HepG2 (cell line): Measurements from ENCODE around the gene SDHD. TPM values are rescaled to one million over a fixed set of nuclear protein-coding genes. Genes with fewer than 3 reads are reported as not detected.

Experiments used
- ATAC-seq: fragments of 200-7000 bp; cut with Tn5 transposase; 3 replicates; pipeline ENCODE4 v1.9.1; 2020; ENCODE audit warnings: mild to moderate bottlenecking, moderate library complexity
- BruUV-seq: library from RNA; stranded (reverse); fragments of 400-500 nt; replicated peaks from 2 replicates; lab custom pipeline; 2021; lab: Mats Ljungman, UMichigan
- CTCF ChIA-PET: fragments of 300-600 bp; formaldehyde crosslinking; extraction: SDS; loops from one replicate; lab custom pipeline; 2021; ENCODE audit warnings: low total read pairs, inconsistent platforms, low intra/inter-chr PET ratio; lab: Yijun Ruan, JAX
- POLR2A ChIA-PET: fragments of 350-600 bp; sonication (Branson Sonifier 250); formaldehyde crosslinking; loops from one replicate; lab custom pipeline; 2020; ENCODE audit warnings: antibody characterized with exemption, inconsistent platforms; lab: Yijun Ruan, JAX
- DNase-seq: peaks from one replicate; pipeline ENCODE4 v3.0.0-alpha.2; 2015; ENCODE audit warnings: low spot score
- FAIRE-seq: peaks from 3 replicates; lab custom pipeline; 2011; peaks lifted over from hg19 to GRCh38; lab: Jason Lieb, UNC
- H2AFZ ChIP-seq: one replicate; pipeline ENCODE4 v1.6.1; 2011; ENCODE audit warnings: low read length, inconsistent platforms
- H3K27ac ChIP-seq: fragments of 300-600 bp; 3 replicates; pipeline ENCODE4 v1.8.0; 2011; ENCODE audit warnings: mixed run types, mild to moderate bottlenecking, mixed read lengths, low read length, inconsistent platforms; ENCODE audit not compliant: insufficient read depth; ENCODE audit errors: extremely low read length
- H3K27me3 ChIP-seq, 2 experiments: fragments of 200-600 bp in 1 of 2; 2 replicates in 1 of 2; 3 replicates in 1 of 2; pipeline versions ENCODE4 v1.6.0 to v1.8.0; 2011; ENCODE audit warnings: low read length in 2 of 2, mild to moderate bottlenecking in 2 of 2, moderate library complexity in 2 of 2, inconsistent platforms in 1 of 2; ENCODE audit not compliant: insufficient read depth in 2 of 2, control insufficient read depth in 1 of 2
- H3K36me3 ChIP-seq, 2 experiments: fragments of 200-600 bp in 1 of 2; replicated peaks in 1 of 2; 2 replicates in 1 of 2; 3 replicates in 1 of 2; pipeline versions ENCODE4 v1.5.1 to v1.8.0; 2011; ENCODE audit warnings: low read length in 2 of 2, inconsistent platforms in 1 of 2; ENCODE audit not compliant: insufficient read depth in 2 of 2, control insufficient read depth in 1 of 2
- H3K4me1 ChIP-seq: 2 replicates; pipeline ENCODE4 v1.5.1; 2012; ENCODE audit warnings: low read length, inconsistent platforms; ENCODE audit not compliant: insufficient read depth
- H3K4me2 ChIP-seq: 2 replicates; pipeline ENCODE4 v1.6.0; 2011; ENCODE audit warnings: low read depth, low read length, inconsistent platforms
- H3K4me3 ChIP-seq, 3 experiments: fragments of 200-600 bp in 1 of 3; sonication (generic), shearing (Covaris generic) in 1 of 3; replicated peaks in 1 of 3; 2 replicates each; pipeline ENCODE4 v1.5.1; 2011 to 2016; ENCODE audit warnings: low read length in 3 of 3, inconsistent platforms in 2 of 3, low read depth in 2 of 3, mild to moderate bottlenecking in 2 of 3, control low read depth in 1 of 3, mixed read lengths in 1 of 3; ENCODE audit not compliant: insufficient read depth in 1 of 3
- H3K79me2 ChIP-seq: one replicate; pipeline ENCODE4 v1.6.1; 2011; ENCODE audit warnings: low read length, inconsistent platforms; ENCODE audit not compliant: insufficient read depth
- H3K9ac ChIP-seq: 2 replicates; pipeline ENCODE4 v1.6.0; 2011; ENCODE audit warnings: mild to moderate bottlenecking, low read depth, low read length, inconsistent platforms; ENCODE audit not compliant: insufficient read depth
- H3K9me3 ChIP-seq: 2 replicates; pipeline ENCODE4 v1.5.1; 2012; ENCODE audit warnings: mild to moderate bottlenecking, low read length
- H4K20me1 ChIP-seq: 2 replicates; pipeline ENCODE4 v1.6.0; 2011; ENCODE audit warnings: inconsistent platforms, mild to moderate bottlenecking, low read length, moderate library complexity; ENCODE audit not compliant: insufficient read depth
- ARID2 ChIP-seq: sonication (generic); formaldehyde crosslinking; IDR thresholded peaks from 2 replicates; pipeline ENCODE4 v1.8.1; 2022; ENCODE audit warnings: mild to moderate bottlenecking, missing genetic modification reagents, borderline replicate concordance
- SALL2 ChIP-seq: sonication (generic); formaldehyde crosslinking; IDR thresholded peaks from 2 replicates; pipeline ENCODE4 v1.8.1; 2023; ENCODE audit warnings: mild to moderate bottlenecking, missing genetic modification reagents, inconsistent platforms
- SP140L ChIP-seq: sonication (generic); formaldehyde crosslinking; IDR thresholded peaks from 2 replicates; pipeline ENCODE4 v1.4.0; 2020; ENCODE audit warnings: missing genetic modification reagents, borderline replicate concordance
- ZNF33A ChIP-seq: sonication (generic); formaldehyde crosslinking; IDR thresholded peaks from 2 replicates; pipeline ENCODE4 v1.5.1; 2020; ENCODE audit warnings: missing genetic modification reagents, mild to moderate bottlenecking, moderate library complexity, borderline replicate concordance
- ZNF343 ChIP-seq: sonication (generic); formaldehyde crosslinking; IDR thresholded peaks from 2 replicates; pipeline ENCODE4 v1.4.0; 2020; ENCODE audit warnings: mild to moderate bottlenecking, missing genetic modification reagents
- ZNF354B ChIP-seq: sonication (generic); formaldehyde crosslinking; IDR thresholded peaks from 2 replicates; pipeline ENCODE4 v1.8.0; 2022; ENCODE audit warnings: mild to moderate bottlenecking, missing genetic modification reagents
- ZNF451 ChIP-seq: sonication (generic); formaldehyde crosslinking; IDR thresholded peaks from 2 replicates; pipeline ENCODE4 v1.5.0; 2020; ENCODE audit warnings: mild to moderate bottlenecking, missing genetic modification reagents
- ZNF562 ChIP-seq: sonication (generic); formaldehyde crosslinking; IDR thresholded peaks from 2 replicates; pipeline ENCODE4 v1.8.0; 2022; ENCODE audit warnings: missing genetic modification reagents, borderline replicate concordance
- ZNF577 ChIP-seq: sonication (generic); formaldehyde crosslinking; IDR thresholded peaks from 2 replicates; pipeline ENCODE4 v1.4.0; 2020; ENCODE audit warnings: mild to moderate bottlenecking, low read depth, missing genetic modification reagents, borderline replicate concordance
- ZNF790 ChIP-seq: sonication (generic); formaldehyde crosslinking; IDR thresholded peaks from 2 replicates; pipeline ENCODE4 v1.8.0; 2022; ENCODE audit warnings: missing genetic modification reagents, mild to moderate bottlenecking, borderline replicate concordance
- ZNF83 ChIP-seq: sonication (generic); formaldehyde crosslinking; IDR thresholded peaks from 2 replicates; pipeline ENCODE4 v1.4.0; 2020; ENCODE audit warnings: missing genetic modification reagents, mild to moderate bottlenecking, borderline replicate concordance
- ZSCAN31 ChIP-seq: sonication (generic); formaldehyde crosslinking; IDR thresholded peaks from 2 replicates; pipeline ENCODE4 v1.5.0; 2020; ENCODE audit warnings: low read depth, mild to moderate bottlenecking, missing genetic modification reagents
- WGBS: methylation state at CpG from one replicate; pipeline ENCODE4 v1.1.6; 2017; ENCODE audit warnings: low lambda C conversion rate; 5-methylcytosine and 5-hydroxymethylcytosine counted together
- in situ Hi-C: cut with HindIII; loops from 2 replicates; pipeline ENCODE4 v1.10.0; 2017; ENCODE audit warnings: low pct_unique_long_range_greater_than_20kb; ENCODE audit not compliant: extremely low pct_ligation_motif_present
- intact Hi-C: fragments of 100-400 bp; cut with micrococcal nuclease; formaldehyde crosslinking; loops from one replicate; pipeline ENCODE4 v1.10.0; 2022; ENCODE audit not compliant: unreplicated experiment
- polyA plus RNA-seq, 8 experiments: library from polyadenylated mRNA; depleted of rRNA in 3 of 8; stranded (reverse) in 7 of 8; unstranded in 1 of 8; fragments of >200 nt; fragmentation: Illumina TruSeq in 4 of 8; extraction: Trizol in 4 of 8; gene quantifications; 2 replicates each; pipeline versions ENCODE4 v1.2.1 to v1.2.3, GENCODE V29; 2011 to 2016; ENCODE audit warnings: low read depth in 4 of 8, missing spikeins in 1 of 8, mixed read lengths in 1 of 8; ENCODE audit not compliant: insufficient read depth in 1 of 8
- total RNA-seq, 5 experiments: library from RNA; depleted of rRNA; stranded (reverse); fragments of >200 nt; fragmentation: Illumina TruSeq; extraction: Trizol; gene quantifications; 2 replicates each; pipeline ENCODE4 v1.2.3, GENCODE V29; 2016; ENCODE audit warnings: low read depth in 1 of 5
- TF ChIP-seq, protein P1 (sequence below): IDR thresholded peaks from 2 replicates; pipeline ENCODE4 v1.6.1; 2016; ENCODE audit warnings: control low read depth
- TF ChIP-seq, protein P2 (sequence below): sonication (generic); formaldehyde crosslinking; IDR thresholded peaks from 2 replicates; pipeline ENCODE4 v1.4.0; 2020; ENCODE audit warnings: missing genetic modification reagents, borderline replicate concordance
- TF ChIP-seq, protein P3 (sequence below): sonication (generic); formaldehyde crosslinking; IDR thresholded peaks from 2 replicates; pipeline ENCODE4 v1.5.1; 2020; ENCODE audit warnings: mild to moderate bottlenecking, missing genetic modification reagents, borderline replicate concordance

The SDHD gene
- total and polyA plus RNA-seq, 2 of the 13 experiments (the other 11 are each of a cell fraction or from before 2014, with no cell fraction given), result 117 to 123 TPM

DNA sequence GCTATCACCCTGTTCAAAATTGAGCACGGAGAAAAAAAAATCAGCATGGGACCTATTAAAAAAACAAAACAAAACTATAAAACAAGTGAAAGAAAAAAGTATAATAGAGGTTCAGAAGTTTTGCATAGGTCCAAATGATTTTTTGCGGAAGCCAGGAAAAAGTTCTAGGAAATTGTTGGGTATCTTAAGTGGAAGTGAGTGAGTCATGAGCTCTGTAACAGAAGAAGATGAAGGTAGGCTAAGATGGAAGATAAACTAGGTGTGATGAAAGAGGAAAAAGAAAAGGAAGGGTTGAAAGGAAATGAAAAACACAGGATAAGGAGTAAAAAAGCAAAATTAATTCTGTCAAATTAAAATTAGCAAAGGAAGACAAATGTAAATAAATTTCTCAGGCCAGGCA lies 27.8 kb downstream of the SDHD start:
- Histone ChIP-seq H3K4me1 (peaks cover 5% of the 10 kb centered on the region; the same call in 1 of the 2 replicates), H3K36me3 (no peaks in the 10 kb centered on the region), H3K4me2 (no peak overlapping the region), H3K27me3 (no peaks in the 10 kb centered on the region), H3K4me3 (no peak overlapping the region), H3K79me2 (no peaks in the 10 kb centered on the region), H4K20me1 (no peaks in the 10 kb centered on the region), H2AFZ (no peak overlapping the region), H3K9me3 (no peaks in the 10 kb centered on the region), H3K9ac (no peak overlapping the region), H3K27ac (no peak overlapping the region)
- ATAC-seq (no peak), DNase-seq (no peak), FAIRE-seq (no peak)
- TF ChIP-seq ARID2 (CRISPR knock-in tag) (no peak), ZNF343 (CRISPR knock-in tag) (no peak), ZNF562 (no peak), ZNF577 (no peak), ZSCAN31 (no peak), SALL2 (CRISPR knock-in tag) (no peak), ZNF83 (CRISPR knock-in tag) (no peak), ZNF790 (CRISPR knock-in tag) (no peak), ZNF354B (no peak), ZNF33A (CRISPR knock-in tag) (no peak), ZNF451 (no peak), SP140L (CRISPR knock-in tag) (no peak)
- TF ChIP-seq, protein P1, sequence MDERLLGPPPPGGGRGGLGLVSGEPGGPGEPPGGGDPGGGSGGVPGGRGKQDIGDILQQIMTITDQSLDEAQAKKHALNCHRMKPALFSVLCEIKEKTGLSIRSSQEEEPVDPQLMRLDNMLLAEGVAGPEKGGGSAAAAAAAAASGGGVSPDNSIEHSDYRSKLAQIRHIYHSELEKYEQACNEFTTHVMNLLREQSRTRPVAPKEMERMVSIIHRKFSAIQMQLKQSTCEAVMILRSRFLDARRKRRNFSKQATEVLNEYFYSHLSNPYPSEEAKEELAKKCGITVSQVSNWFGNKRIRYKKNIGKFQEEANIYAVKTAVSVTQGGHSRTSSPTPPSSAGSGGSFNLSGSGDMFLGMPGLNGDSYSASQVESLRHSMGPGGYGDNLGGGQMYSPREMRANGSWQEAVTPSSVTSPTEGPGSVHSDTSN, result no peak
- TF ChIP-seq, protein P2, sequence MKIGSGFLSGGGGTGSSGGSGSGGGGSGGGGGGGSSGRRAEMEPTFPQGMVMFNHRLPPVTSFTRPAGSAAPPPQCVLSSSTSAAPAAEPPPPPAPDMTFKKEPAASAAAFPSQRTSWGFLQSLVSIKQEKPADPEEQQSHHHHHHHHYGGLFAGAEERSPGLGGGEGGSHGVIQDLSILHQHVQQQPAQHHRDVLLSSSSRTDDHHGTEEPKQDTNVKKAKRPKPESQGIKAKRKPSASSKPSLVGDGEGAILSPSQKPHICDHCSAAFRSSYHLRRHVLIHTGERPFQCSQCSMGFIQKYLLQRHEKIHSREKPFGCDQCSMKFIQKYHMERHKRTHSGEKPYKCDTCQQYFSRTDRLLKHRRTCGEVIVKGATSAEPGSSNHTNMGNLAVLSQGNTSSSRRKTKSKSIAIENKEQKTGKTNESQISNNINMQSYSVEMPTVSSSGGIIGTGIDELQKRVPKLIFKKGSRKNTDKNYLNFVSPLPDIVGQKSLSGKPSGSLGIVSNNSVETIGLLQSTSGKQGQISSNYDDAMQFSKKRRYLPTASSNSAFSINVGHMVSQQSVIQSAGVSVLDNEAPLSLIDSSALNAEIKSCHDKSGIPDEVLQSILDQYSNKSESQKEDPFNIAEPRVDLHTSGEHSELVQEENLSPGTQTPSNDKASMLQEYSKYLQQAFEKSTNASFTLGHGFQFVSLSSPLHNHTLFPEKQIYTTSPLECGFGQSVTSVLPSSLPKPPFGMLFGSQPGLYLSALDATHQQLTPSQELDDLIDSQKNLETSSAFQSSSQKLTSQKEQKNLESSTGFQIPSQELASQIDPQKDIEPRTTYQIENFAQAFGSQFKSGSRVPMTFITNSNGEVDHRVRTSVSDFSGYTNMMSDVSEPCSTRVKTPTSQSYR (CRISPR knock-in tag), result no peak
- TF ChIP-seq, protein P3, sequence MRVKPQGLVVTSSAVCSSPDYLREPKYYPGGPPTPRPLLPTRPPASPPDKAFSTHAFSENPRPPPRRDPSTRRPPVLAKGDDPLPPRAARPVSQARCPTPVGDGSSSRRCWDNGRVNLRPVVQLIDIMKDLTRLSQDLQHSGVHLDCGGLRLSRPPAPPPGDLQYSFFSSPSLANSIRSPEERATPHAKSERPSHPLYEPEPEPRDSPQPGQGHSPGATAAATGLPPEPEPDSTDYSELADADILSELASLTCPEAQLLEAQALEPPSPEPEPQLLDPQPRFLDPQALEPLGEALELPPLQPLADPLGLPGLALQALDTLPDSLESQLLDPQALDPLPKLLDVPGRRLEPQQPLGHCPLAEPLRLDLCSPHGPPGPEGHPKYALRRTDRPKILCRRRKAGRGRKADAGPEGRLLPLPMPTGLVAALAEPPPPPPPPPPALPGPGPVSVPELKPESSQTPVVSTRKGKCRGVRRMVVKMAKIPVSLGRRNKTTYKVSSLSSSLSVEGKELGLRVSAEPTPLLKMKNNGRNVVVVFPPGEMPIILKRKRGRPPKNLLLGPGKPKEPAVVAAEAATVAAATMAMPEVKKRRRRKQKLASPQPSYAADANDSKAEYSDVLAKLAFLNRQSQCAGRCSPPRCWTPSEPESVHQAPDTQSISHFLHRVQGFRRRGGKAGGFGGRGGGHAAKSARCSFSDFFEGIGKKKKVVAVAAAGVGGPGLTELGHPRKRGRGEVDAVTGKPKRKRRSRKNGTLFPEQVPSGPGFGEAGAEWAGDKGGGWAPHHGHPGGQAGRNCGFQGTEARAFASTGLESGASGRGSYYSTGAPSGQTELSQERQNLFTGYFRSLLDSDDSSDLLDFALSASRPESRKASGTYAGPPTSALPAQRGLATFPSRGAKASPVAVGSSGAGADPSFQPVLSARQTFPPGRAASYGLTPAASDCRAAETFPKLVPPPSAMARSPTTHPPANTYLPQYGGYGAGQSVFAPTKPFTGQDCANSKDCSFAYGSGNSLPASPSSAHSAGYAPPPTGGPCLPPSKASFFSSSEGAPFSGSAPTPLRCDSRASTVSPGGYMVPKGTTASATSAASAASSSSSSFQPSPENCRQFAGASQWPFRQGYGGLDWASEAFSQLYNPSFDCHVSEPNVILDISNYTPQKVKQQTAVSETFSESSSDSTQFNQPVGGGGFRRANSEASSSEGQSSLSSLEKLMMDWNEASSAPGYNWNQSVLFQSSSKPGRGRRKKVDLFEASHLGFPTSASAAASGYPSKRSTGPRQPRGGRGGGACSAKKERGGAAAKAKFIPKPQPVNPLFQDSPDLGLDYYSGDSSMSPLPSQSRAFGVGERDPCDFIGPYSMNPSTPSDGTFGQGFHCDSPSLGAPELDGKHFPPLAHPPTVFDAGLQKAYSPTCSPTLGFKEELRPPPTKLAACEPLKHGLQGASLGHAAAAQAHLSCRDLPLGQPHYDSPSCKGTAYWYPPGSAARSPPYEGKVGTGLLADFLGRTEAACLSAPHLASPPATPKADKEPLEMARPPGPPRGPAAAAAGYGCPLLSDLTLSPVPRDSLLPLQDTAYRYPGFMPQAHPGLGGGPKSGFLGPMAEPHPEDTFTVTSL (CRISPR knock-in tag), result no peak
- 95% methylated on average over 2 of the region's 2 CpGs for WGBS
- CTCF ChIA-PET, result interaction anchor here (2.1 to 2.3 kb wide), 2 partner anchors 61 to 166 kb away, joined by 10 to 25 read pairs; partner anchors contain the start of gene BCO2
- no TSS peak for BruUV-seq
- POLR2A ChIA-PET, result interaction anchor here (1.1 kb wide), 2 partner anchors 10 to 43 kb away, joined by 3 read pairs; no protein-coding TSS in a partner anchor
- in situ Hi-C loops (loop anchor here (5.0 to 10.0 kb wide), 2 partner anchors 63 to 170 kb away; partner anchors contain the start of gene BCO2), intact Hi-C loops (no loop called here)
